ENCODE data around the gene CEMIP2. TPM values are rescaled to one million over a fixed set of nuclear protein-coding genes. Genes with fewer than 3 reads are reported as not detected.

Gene CEMIP2
- total and polyA plus RNA-seq, 2 of the 13 experiments (the other 11 are each of a cell fraction or from before 2014, with no cell fraction given) = 94.3 to 128 TPM

DNA sequence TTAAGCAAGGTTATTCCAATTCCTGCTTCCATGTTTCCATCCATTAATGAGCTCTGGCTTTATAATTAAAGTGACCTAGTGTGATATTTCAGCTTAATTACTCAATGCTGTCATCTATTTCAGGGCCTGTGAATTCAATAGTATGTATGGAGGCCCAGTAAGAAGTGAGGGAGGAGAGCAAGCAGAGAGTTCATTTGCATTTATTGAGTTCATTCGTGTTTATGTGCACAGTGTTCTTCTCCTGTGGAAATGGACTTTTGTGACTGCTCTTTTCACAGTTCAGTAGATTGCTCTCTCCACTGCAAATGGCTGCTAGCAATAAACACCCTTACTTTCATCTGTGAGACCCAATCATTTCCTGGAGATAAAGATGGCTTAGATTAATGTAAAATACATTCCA is 130.9 kb downstream of the CEMIP2 start:
- Histone ChIP-seq H3K79me2 (ENCODE audit: insufficient read depth, low read length) (no peaks in the 10 kb centered on the region), H2AFZ (ENCODE audit: low read length) (no peak overlapping the region), H4K20me1 (ENCODE audit: insufficient read depth, low read length) (no peaks in the 10 kb centered on the region), H3K27ac (ENCODE audit: extremely low read length, insufficient read depth, low read length) (no peak overlapping the region), H3K36me3 (replicated peaks in 1 of 2; ENCODE audit: control insufficient read depth in 1 of 2, insufficient read depth in 2 of 2, low read length in 2 of 2) (no peaks in the 10 kb centered on the region), H3K4me3 (replicated peaks in 1 of 3; ENCODE audit: insufficient read depth in 1 of 3, low read depth in 2 of 3, low read length in 3 of 3) (no peak overlapping the region), H3K4me2 (ENCODE audit: low read depth, low read length) (no peak overlapping the region), H3K27me3 (ENCODE audit: control insufficient read depth in 1 of 2, insufficient read depth in 2 of 2, low read length in 2 of 2) (no peaks in the 10 kb centered on the region), H3K4me1 (ENCODE audit: insufficient read depth, low read length) (peaks cover 38% of the 10 kb centered on the region), H3K9ac (ENCODE audit: insufficient read depth, low read depth, low read length) (no peak overlapping the region), H3K9me3 (ENCODE audit: low read length) (no peaks in the 10 kb centered on the region)
- no peak for FAIRE-seq
- ChIA-PET CTCF (ENCODE audit: low intra/inter-chr PET ratio, low total read pairs) (no interaction called here), POLR2A (no interaction called here)
- in situ Hi-C loops (cut with HindIII; ENCODE audit: extremely low pct_ligation_motif_present, low pct_unique_long_range_greater_than_20kb) (no loop called here), intact Hi-C loops (cut with micrococcal nuclease; ENCODE audit: unreplicated experiment) (no loop called here)
- TF ChIP-seq, protein P1, sequence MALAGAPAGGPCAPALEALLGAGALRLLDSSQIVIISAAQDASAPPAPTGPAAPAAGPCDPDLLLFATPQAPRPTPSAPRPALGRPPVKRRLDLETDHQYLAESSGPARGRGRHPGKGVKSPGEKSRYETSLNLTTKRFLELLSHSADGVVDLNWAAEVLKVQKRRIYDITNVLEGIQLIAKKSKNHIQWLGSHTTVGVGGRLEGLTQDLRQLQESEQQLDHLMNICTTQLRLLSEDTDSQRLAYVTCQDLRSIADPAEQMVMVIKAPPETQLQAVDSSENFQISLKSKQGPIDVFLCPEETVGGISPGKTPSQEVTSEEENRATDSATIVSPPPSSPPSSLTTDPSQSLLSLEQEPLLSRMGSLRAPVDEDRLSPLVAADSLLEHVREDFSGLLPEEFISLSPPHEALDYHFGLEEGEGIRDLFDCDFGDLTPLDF (CRISPR knock-in tag; IDR thresholded peaks at IDR 0.05) = no peak
- ATAC-seq = no peak
- 9% methylated on average over 1 of the region's 1 CpG for WGBS (ENCODE audit: low lambda C conversion rate)
- no TSS peak for BruUV-seq (replicated peaks)
- no peak for DNase-seq (ENCODE audit: low spot score)

DNA sequence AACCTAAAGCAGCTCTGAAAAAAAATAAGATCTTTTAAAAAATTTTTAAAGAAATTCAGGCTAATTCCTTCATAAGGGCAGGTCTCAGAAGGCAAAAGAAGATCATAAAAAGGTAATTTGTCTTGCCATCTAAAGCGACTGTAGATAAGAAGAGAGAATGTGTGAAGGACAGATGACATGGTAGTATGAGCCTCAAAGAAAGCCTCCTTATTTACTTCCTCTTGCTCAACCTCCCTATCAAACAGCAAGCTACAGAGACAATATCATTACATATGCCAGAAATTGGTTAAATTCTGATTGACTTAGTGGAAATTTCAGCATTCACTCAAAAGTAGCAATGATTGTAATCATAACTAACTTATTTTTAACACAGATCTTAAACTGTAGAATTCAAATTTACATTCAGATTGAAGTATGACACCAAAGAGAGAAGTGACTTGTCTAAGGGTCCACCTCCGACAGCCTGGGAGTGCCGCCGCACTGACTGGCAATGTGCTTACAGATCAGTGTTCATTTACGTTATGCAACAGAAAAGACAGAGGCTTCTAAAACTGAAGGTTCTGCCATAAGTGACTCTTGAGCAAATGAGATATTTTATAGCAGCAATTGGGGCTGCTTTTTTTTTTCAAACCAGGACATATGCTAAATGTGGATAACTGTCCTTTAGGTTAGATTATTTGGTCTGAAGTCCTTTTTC is 132.0 kb downstream of the CEMIP2 start:
- intact Hi-C loops (cut with micrococcal nuclease; ENCODE audit: unreplicated experiment) = no loop called here
- 5% methylated on average over 5 of the region's 5 CpGs for WGBS (ENCODE audit: low lambda C conversion rate)
- ATAC-seq = peak; percentile 90
- TF ChIP-seq GATAD2A (CRISPR knock-in tag; IDR thresholded peaks at IDR 0.05) = 0 out of 2 replicates have a peak, but pooled peaks have one; percentile 49
- TF ChIP-seq, protein P2, sequence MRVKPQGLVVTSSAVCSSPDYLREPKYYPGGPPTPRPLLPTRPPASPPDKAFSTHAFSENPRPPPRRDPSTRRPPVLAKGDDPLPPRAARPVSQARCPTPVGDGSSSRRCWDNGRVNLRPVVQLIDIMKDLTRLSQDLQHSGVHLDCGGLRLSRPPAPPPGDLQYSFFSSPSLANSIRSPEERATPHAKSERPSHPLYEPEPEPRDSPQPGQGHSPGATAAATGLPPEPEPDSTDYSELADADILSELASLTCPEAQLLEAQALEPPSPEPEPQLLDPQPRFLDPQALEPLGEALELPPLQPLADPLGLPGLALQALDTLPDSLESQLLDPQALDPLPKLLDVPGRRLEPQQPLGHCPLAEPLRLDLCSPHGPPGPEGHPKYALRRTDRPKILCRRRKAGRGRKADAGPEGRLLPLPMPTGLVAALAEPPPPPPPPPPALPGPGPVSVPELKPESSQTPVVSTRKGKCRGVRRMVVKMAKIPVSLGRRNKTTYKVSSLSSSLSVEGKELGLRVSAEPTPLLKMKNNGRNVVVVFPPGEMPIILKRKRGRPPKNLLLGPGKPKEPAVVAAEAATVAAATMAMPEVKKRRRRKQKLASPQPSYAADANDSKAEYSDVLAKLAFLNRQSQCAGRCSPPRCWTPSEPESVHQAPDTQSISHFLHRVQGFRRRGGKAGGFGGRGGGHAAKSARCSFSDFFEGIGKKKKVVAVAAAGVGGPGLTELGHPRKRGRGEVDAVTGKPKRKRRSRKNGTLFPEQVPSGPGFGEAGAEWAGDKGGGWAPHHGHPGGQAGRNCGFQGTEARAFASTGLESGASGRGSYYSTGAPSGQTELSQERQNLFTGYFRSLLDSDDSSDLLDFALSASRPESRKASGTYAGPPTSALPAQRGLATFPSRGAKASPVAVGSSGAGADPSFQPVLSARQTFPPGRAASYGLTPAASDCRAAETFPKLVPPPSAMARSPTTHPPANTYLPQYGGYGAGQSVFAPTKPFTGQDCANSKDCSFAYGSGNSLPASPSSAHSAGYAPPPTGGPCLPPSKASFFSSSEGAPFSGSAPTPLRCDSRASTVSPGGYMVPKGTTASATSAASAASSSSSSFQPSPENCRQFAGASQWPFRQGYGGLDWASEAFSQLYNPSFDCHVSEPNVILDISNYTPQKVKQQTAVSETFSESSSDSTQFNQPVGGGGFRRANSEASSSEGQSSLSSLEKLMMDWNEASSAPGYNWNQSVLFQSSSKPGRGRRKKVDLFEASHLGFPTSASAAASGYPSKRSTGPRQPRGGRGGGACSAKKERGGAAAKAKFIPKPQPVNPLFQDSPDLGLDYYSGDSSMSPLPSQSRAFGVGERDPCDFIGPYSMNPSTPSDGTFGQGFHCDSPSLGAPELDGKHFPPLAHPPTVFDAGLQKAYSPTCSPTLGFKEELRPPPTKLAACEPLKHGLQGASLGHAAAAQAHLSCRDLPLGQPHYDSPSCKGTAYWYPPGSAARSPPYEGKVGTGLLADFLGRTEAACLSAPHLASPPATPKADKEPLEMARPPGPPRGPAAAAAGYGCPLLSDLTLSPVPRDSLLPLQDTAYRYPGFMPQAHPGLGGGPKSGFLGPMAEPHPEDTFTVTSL (CRISPR knock-in tag; IDR thresholded peaks at IDR 0.05; ENCODE audit: borderline replicate concordance) = 0 out of 2 replicates have a peak, but pooled peaks have one; percentile 27
- no peak for TF ChIP-seq ZBTB42 (CRISPR knock-in tag; IDR thresholded peaks at IDR 0.05)
- TF ChIP-seq, protein P3, sequence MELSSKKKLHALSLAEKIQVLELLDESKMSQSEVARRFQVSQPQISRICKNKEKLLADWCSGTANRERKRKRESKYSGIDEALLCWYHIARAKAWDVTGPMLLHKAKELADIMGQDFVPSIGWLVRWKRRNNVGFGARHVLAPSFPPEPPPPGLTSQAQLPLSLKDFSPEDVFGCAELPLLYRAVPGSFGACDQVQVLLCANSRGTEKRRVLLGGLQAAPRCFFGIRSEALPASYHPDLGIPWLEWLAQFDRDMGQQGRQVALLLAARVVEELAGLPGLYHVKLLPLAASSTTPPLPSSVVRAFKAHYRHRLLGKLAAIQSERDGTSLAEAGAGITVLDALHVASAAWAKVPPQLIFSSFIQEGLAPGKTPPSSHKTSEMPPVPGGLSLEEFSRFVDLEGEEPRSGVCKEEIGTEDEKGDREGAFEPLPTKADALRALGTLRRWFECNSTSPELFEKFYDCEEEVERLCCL (CRISPR knock-in tag; IDR thresholded peaks at IDR 0.05; ENCODE audit: borderline replicate concordance) = no peak
- TF ChIP-seq, protein P4, sequence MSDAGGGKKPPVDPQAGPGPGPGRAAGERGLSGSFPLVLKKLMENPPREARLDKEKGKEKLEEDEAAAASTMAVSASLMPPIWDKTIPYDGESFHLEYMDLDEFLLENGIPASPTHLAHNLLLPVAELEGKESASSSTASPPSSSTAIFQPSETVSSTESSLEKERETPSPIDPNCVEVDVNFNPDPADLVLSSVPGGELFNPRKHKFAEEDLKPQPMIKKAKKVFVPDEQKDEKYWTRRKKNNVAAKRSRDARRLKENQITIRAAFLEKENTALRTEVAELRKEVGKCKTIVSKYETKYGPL (CRISPR knock-in tag; IDR thresholded peaks at IDR 0.05) = peak; percentile 89; the same call in 1 of the 2 replicates
- no peak for TF ChIP-seq ZFYVE20 (CRISPR knock-in tag; IDR thresholded peaks at IDR 0.05; ENCODE audit: borderline replicate concordance, low read depth)
- peak; percentile 59 for TF ChIP-seq TCF7 (IDR thresholded peaks at IDR 0.05; ENCODE audit: low read depth)

More for the DNA sequence above, 132.0 kb downstream of the CEMIP2 start:
- Histone ChIP-seq H3K79me2 (ENCODE audit: insufficient read depth, low read length) (no peaks in the 10 kb centered on the region), H3K27ac (ENCODE audit: extremely low read length, insufficient read depth, low read length) (peak overlapping the region; percentile 28), H3K4me1 (ENCODE audit: insufficient read depth, low read length) (peaks cover 38% of the 10 kb centered on the region), H3K4me3 (replicated peaks in 1 of 3; ENCODE audit: insufficient read depth in 1 of 3, low read depth in 2 of 3, low read length in 3 of 3) (peak overlapping the region in 1 of 3 experiments; percentile 21; a peak in 1 of 6 replicates), H3K27me3 (ENCODE audit: control insufficient read depth in 1 of 2, insufficient read depth in 2 of 2, low read length in 2 of 2) (no peaks in the 10 kb centered on the region), H3K9me3 (ENCODE audit: low read length) (no peaks in the 10 kb centered on the region), H2AFZ (ENCODE audit: low read length) (no peak overlapping the region), H3K9ac (ENCODE audit: insufficient read depth, low read depth, low read length) (no peak overlapping the region; the same call in 1 of the 2 replicates), H3K36me3 (replicated peaks in 1 of 2; ENCODE audit: control insufficient read depth in 1 of 2, insufficient read depth in 2 of 2, low read length in 2 of 2) (no peaks in the 10 kb centered on the region), H4K20me1 (ENCODE audit: insufficient read depth, low read length) (no peaks in the 10 kb centered on the region), H3K4me2 (ENCODE audit: low read depth, low read length) (peak overlapping the region; percentile 48)
- in situ Hi-C loops (cut with HindIII; ENCODE audit: extremely low pct_ligation_motif_present, low pct_unique_long_range_greater_than_20kb) = no loop called here
- DNase-seq (ENCODE audit: low spot score) = peak; percentile 38
- FAIRE-seq = peak; percentile 61
- no TSS peak for BruUV-seq (replicated peaks)
- ChIA-PET POLR2A (no interaction called here), CTCF (ENCODE audit: low intra/inter-chr PET ratio, low total read pairs) (no interaction called here)
